Naive thymus-derived CD8-positive, alpha-beta T cell (primary cell): ENCODE data around the gene APBA2. TPM values are rescaled to one million over a fixed set of nuclear protein-coding genes. Genes with fewer than 3 reads are reported as not detected.

Experiments used
- ATAC-seq, 2 donors: fragments of 150-1000 bp; cut with Tn5 transposase in 1 of 2; sonication (Bioruptor Pico), chemical (Tn5 transposase) in 1 of 2; 1 replicate in 1 of 2; 2 replicates in 1 of 2; pipeline ENCODE4 v1.10.0; 2021; ENCODE audit warnings: mild to moderate bottlenecking in 2 of 2, moderate library complexity in 2 of 2
- POLR2A ChIA-PET: fragments of 350-600 bp; sonication (Branson Sonifier 250); formaldehyde crosslinking; loops from one replicate; lab custom pipeline; 2021; ENCODE audit warnings: antibody characterized with exemption; lab: Charles Lee
- DNase-seq, 10 donors: peaks; one replicate each; pipeline versions ENCODE4 v3.0.0 to v3.0.0-alpha.2; 2020 to 2022
- H3K27ac Mint-ChIP-seq, 10 donors: one replicate each; pipeline ENCODE4 v1.8.0; 2020 to 2022; ENCODE audit warnings: mild to moderate bottlenecking in 10 of 10, mixed read lengths in 10 of 10, moderate library complexity in 4 of 10, inconsistent platforms in 1 of 10
- H3K27me3 Mint-ChIP-seq, 5 donors: one replicate each; pipeline ENCODE4 v1.8.0; 2021 to 2022; ENCODE audit warnings: mixed read lengths in 5 of 5
- H3K36me3 Mint-ChIP-seq, 3 donors: one replicate each; pipeline ENCODE4 v1.8.0; 2020 to 2022; ENCODE audit warnings: mixed read lengths in 3 of 3, mild to moderate bottlenecking in 2 of 3, inconsistent platforms in 1 of 3
- H3K4me1 Mint-ChIP-seq, 4 donors: one replicate each; pipeline ENCODE4 v1.8.0; 2021 to 2022; ENCODE audit warnings: mixed read lengths in 4 of 4
- H3K4me3 Mint-ChIP-seq, 10 donors: one replicate each; pipeline ENCODE4 v1.8.0; 2020 to 2022; ENCODE audit warnings: mild to moderate bottlenecking in 10 of 10, mixed read lengths in 10 of 10, moderate library complexity in 6 of 10, inconsistent platforms in 1 of 10
- H3K9me3 Mint-ChIP-seq, 9 donors: one replicate each; pipeline ENCODE4 v1.8.0; 2020 to 2022; ENCODE audit warnings: mixed read lengths in 9 of 9, mild to moderate bottlenecking in 3 of 9, inconsistent platforms in 1 of 9, moderate library complexity in 1 of 9
- polyA plus RNA-seq, 3 donors: library from polyadenylated mRNA; unstranded; fragments of 300-500 nt; fragmentation: Illumina TruSeq; gene quantifications; one replicate each; pipeline ENCODE4 v1.2.3, GENCODE V29; 2021
- total RNA-seq, 8 experiments: library from RNA in 2 of 8; stranded (reverse) in 2 of 8; gene quantifications; one replicate each; pipeline ENCODE4 v1.2.3 and lab custom pipeline; 2021 to 2026

APBA2 gene
- total and polyA plus RNA-seq, 5 experiments from 2014 or later = 75.5 to 216 (median 164) TPM

- peaks cover 47 to 96% (median 77%) of the 10 kb centered on the region in 4 donors for H3K4me1 Mint-ChIP-seq
- no peaks in the 10 kb centered on the region for H3K27me3 Mint-ChIP-seq
- no peak for DNase-seq
- H3K4me3 Mint-ChIP-seq = no peak overlapping the region
- H3K36me3 Mint-ChIP-seq = peaks cover 0 to 55% (median 22%) of the 10 kb centered on the region in 3 donors
- peaks cover 0 to 2% (median 0%) of the 10 kb centered on the region in 9 donors for H3K9me3 Mint-ChIP-seq
- H3K27ac Mint-ChIP-seq = peak overlapping the region in 5 of 10 donors; percentile 2 to 75 (median 36)
- POLR2A ChIA-PET = no interaction called here
- ATAC-seq = no peak
These were observed 167.2 kb downstream of the APBA2 start for GRCh38 chr15:29053006-29053405.

- DNase-seq (no peak), ATAC-seq (no peak)
- H3K27ac Mint-ChIP-seq = peak overlapping the region in 4 of 10 donors; percentile 15 to 85 (median 48)
- H3K4me1 Mint-ChIP-seq = peaks cover 46 to 97% (median 75%) of the 10 kb centered on the region in 4 donors
- H3K36me3 Mint-ChIP-seq = peaks cover 0 to 61% (median 22%) of the 10 kb centered on the region in 3 donors
- peak overlapping the region in 1 of 10 donors; percentile 30 for H3K4me3 Mint-ChIP-seq
- no peaks in the 10 kb centered on the region for H3K27me3 Mint-ChIP-seq
- H3K9me3 Mint-ChIP-seq = peaks cover 0 to 2% (median 0%) of the 10 kb centered on the region in 9 donors
- POLR2A ChIA-PET = interaction anchor here (1.0 kb wide), 1 partner anchor 9 kb away, joined by 3 read pairs; no protein-coding TSS in a partner anchor
These were observed 167.9 kb downstream of the APBA2 start for GRCh38 chr15:29053661-29054131.

DNA sequence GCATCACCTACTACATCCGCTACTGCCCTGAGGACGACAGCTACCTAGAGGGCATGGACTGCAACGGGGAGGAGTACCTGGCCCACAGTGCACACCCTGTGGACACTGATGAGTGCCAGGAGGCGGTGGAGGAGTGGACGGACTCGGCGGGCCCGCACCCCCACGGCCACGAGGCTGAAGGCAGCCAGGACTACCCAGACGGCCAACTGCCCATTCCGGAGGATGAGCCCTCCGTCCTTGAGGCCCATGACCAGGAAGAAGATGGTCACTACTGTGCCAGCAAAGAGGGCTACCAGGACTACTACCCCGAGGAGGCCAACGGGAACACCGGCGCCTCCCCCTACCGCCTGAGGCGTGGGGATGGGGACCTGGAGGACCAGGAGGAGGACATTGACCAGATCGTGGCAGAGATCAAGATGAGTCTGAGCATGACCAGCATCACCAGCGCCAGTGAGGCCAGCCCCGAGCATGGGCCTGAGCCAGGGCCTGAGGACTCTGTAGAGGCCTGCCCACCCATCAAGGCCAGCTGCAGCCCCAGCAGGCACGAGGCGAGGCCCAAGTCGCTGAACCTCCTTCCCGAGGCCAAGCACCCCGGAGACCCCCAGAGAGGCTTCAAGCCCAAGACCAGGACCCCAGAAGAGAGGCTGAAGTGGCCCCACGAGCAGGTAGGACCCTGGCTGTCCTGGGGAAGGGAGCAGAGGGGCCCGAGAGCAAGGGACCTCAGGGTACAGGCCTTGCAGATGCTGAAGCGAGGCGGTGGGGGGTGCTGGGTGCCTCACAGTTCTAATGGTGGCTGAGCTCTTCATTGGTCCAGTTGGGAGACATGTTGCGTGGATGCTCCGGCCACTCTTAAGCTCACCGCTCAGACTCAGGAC, 168.6 kb downstream of the APBA2 start:
- DNase-seq = no peak
- peaks cover 50 to 99% (median 75%) of the 10 kb centered on the region in 4 donors for H3K4me1 Mint-ChIP-seq
- peak overlapping the region in 1 of 10 donors; percentile 30 for H3K4me3 Mint-ChIP-seq
- peaks cover 0 to 63% (median 22%) of the 10 kb centered on the region in 3 donors for H3K36me3 Mint-ChIP-seq
- ATAC-seq = no peak
- peaks cover 0 to 2% (median 0%) of the 10 kb centered on the region in 9 donors for H3K9me3 Mint-ChIP-seq
- POLR2A ChIA-PET = interaction anchor here (1.0 kb wide), 1 partner anchor 10 kb away, joined by 3 read pairs; no protein-coding TSS in a partner anchor
- no peaks in the 10 kb centered on the region for H3K27me3 Mint-ChIP-seq
- H3K27ac Mint-ChIP-seq = peak overlapping the region in 2 of 10 donors; percentile 52 to 85

DNA sequence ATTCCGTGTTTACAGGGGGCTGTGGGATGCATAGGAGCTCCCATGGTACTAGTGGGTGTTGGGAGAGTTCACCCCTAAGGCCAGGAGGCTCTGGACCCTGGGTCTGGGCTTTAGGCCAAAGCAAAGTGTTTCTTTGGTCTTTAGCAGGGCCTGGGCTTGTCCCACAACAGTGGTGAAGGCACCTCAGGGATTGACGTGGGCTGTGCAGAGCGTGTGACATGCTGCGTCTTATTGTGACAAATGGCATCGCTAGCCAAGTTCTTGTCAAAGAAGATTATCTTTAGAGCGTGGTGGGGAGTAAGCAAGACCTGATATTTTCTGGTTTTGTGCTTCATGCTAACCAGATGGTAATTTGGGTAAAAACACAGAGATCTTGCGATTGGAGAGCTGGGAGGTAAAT, 170.1 kb downstream of the APBA2 start:
- POLR2A ChIA-PET = no interaction called here
- Mint-ChIP-seq H3K36me3 (peaks cover 0 to 67% (median 18%) of the 10 kb centered on the region in 3 donors), H3K27ac (peak overlapping the region in 7 of 10 donors; percentile 5 to 81 (median 55)), H3K4me3 (no peak overlapping the region), H3K27me3 (no peaks in the 10 kb centered on the region), H3K4me1 (peaks cover 46 to 99% (median 72%) of the 10 kb centered on the region in 4 donors), H3K9me3 (peaks cover 0 to 2% (median 0%) of the 10 kb centered on the region in 9 donors)
- ATAC-seq (no peak), DNase-seq (peak in 1 of 10 donors; percentile 51)

DNA sequence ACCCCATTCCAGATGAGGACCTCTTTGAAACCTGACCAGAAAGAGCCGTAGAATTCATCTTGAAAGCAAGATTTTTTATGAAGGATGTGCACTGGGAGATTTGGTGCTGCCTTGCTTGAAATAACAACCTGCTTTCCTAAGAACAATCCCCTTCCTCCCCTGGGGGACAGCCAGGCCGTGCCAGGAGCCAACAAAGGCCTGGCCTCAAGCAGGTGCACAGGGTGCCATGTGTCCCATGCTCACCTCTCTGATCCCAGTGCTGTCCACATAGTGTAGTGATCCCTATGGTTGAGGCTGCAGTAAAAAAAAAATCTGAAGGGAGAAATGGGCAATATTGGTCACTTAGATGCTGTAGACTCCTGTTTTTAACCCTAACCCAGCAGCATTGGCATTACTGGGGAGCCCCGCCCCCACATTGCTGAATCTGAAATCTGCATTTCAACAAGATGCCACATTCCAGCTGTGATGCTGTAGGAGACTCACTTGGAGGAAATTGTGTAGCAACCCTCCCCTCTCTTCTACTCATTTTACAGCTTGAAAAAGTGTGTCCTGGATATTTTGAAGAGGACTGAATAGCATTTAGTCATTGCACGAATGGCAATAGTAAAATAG, 171.2 kb downstream of the APBA2 start:
- peaks cover 0 to 65% (median 14%) of the 10 kb centered on the region in 3 donors for H3K36me3 Mint-ChIP-seq
- H3K4me3 Mint-ChIP-seq = peak overlapping the region in 3 of 10 donors; percentile 1 to 10 (median 3)
- H3K4me1 Mint-ChIP-seq = peaks cover 48 to 98% (median 73%) of the 10 kb centered on the region in 4 donors
- peak overlapping the region in 3 of 10 donors; percentile 34 to 73 (median 64) for H3K27ac Mint-ChIP-seq
- DNase-seq (no peak), ATAC-seq (no peak)
- peaks cover 0 to 2% (median 0%) of the 10 kb centered on the region in 9 donors for H3K9me3 Mint-ChIP-seq
- H3K27me3 Mint-ChIP-seq = no peaks in the 10 kb centered on the region
- POLR2A ChIA-PET = no interaction called here

DNA sequence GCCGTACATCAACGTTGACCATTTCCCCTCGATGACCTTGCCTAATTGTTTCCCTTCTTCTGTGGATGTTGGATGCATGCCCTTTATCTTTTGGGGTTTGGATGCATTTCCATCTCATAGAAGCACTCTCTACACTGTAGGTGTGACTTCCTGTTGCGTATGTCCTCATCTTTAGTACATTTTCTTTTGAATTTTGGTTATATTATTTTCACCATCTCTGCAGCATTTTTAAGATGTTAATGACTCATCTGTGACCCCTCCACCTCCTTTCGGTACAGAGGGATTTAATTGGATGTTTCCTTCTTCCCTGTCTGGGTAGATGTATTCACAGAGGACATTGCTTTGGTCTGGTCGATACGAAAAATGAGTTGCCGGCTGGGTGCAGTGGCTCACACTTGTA, 172.1 kb downstream of the APBA2 start:
- peak overlapping the region in 4 of 10 donors; percentile 19 to 57 (median 52) for H3K27ac Mint-ChIP-seq
- no peak for DNase-seq
- peak overlapping the region in 1 of 10 donors; percentile 31 for H3K4me3 Mint-ChIP-seq
- no peaks in the 10 kb centered on the region for H3K9me3 Mint-ChIP-seq
- peaks cover 0 to 59% (median 11%) of the 10 kb centered on the region in 3 donors for H3K36me3 Mint-ChIP-seq
- POLR2A ChIA-PET = no interaction called here
- H3K4me1 Mint-ChIP-seq = peaks cover 49 to 98% (median 73%) of the 10 kb centered on the region in 4 donors
- H3K27me3 Mint-ChIP-seq = no peaks in the 10 kb centered on the region
- ATAC-seq = no peak

DNA sequence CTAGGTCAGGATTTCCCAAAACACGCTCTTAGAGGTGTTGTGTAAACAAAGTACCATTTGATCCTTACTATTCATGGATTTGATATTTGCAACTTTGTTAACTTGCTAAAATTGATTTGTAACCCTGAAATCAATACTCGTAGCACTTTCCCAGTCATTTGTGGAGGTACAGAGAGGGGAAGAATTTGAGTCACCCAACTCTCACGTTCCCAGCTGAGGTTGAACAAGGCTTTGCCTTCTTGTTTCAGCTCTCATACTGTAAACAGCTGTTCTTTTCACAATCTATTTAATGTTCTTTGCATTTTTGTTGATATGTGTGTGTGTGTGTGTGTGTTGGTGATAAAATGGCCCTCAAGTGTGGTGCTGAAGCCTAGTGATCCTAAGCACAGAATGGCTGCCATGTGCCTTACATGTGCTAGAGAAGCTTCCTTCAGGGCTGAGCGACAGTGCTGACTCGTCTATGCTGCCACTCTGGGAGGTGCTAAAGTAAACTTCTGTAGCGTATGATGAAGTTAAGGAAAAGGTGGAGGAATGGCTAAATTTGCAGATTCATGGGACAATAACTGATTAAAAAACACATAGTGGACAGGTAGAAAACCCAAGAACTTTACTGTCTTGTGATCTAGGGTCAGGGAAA, 173.2 kb downstream of the APBA2 start:
- ATAC-seq = no peak
- peak overlapping the region in 1 of 10 donors; percentile 66 for H3K27ac Mint-ChIP-seq
- POLR2A ChIA-PET = no interaction called here
- H3K4me3 Mint-ChIP-seq = peak overlapping the region in 1 of 10 donors; percentile 5
- peaks cover 49 to 98% (median 72%) of the 10 kb centered on the region in 4 donors for H3K4me1 Mint-ChIP-seq
- peaks cover 0 to 49% (median 8%) of the 10 kb centered on the region in 3 donors for H3K36me3 Mint-ChIP-seq
- H3K27me3 Mint-ChIP-seq = no peaks in the 10 kb centered on the region
- H3K9me3 Mint-ChIP-seq = no peaks in the 10 kb centered on the region
- no peak for DNase-seq

DNA sequence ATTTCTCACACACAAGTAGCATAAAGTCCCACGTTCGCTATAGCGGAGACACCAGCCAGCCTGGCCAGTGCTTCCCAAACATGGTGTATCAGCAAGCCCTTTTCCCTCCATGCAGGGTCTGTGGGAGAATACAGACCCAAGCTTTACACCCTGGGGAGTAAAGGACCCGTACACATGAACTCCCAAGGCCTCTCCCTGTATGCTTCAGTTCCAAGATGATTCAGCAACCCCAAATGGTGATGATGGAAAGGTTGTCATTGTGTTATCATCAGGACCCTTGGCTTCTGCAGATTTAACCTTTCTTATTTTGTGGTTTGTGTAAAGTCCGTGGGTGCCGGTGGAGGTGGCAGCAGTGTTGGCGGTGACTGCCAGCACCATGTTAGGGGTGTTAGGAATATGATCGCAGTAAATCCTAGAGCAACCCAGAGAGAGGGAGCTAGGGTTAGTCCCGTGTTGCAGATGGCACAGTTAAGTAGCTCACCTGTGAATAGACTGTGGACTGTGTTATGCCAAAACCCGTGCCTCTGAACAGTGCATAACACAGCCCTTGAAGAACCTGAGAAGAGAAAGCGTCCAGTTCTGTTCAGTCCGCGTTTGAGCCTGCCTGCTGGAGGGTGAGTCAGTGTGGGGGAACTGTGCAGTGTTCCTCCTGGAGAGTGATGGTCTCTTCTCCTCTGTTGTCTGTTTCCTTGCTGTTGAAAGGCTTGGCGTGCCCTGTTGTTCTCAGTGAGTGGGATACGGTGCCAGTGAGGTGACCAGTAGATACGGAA, 174.3 kb downstream of the APBA2 start:
- no peak for DNase-seq
- no peaks in the 10 kb centered on the region for H3K27me3 Mint-ChIP-seq
- peak overlapping the region in 6 of 10 donors; percentile 14 to 76 (median 37) for H3K27ac Mint-ChIP-seq
- H3K36me3 Mint-ChIP-seq = peaks cover 0 to 44% (median 8%) of the 10 kb centered on the region in 3 donors
- no peak for ATAC-seq
- H3K4me1 Mint-ChIP-seq = peaks cover 54 to 98% (median 76%) of the 10 kb centered on the region in 4 donors
- POLR2A ChIA-PET = no interaction called here
- no peaks in the 10 kb centered on the region for H3K9me3 Mint-ChIP-seq
- H3K4me3 Mint-ChIP-seq = no peak overlapping the region

DNA sequence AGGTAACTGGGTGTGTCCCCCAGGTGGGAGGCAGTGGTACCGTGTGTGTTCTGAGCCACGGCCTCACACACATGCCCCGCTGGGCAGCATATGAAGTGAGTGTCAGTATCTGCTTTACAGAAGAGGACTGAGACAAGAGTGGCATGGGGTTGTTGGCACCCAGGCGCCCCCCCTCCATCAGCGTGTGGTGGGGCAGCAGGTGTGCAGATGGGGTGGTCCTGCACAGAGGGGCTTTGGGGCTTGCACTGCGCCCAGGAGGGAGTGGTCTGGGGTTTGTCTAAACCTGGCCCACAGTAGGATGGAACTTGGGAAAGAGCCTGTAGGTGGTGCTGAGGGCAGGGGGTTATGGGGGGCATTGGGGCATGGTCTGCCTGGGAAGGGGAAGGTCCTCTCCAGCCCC, 176.0 kb downstream of the APBA2 start:
- DNase-seq (no peak), ATAC-seq (no peak)
- Mint-ChIP-seq H3K4me1 (peaks cover 49 to 98% (median 76%) of the 10 kb centered on the region in 4 donors), H3K36me3 (peaks cover 0 to 33% (median 8%) of the 10 kb centered on the region in 3 donors), H3K27me3 (no peaks in the 10 kb centered on the region), H3K9me3 (no peaks in the 10 kb centered on the region), H3K27ac (peak overlapping the region in 6 of 10 donors; percentile 6 to 92 (median 61)), H3K4me3 (peak overlapping the region in 6 of 10 donors; percentile 0 to 62 (median 24))
- POLR2A ChIA-PET = no interaction called here

DNA sequence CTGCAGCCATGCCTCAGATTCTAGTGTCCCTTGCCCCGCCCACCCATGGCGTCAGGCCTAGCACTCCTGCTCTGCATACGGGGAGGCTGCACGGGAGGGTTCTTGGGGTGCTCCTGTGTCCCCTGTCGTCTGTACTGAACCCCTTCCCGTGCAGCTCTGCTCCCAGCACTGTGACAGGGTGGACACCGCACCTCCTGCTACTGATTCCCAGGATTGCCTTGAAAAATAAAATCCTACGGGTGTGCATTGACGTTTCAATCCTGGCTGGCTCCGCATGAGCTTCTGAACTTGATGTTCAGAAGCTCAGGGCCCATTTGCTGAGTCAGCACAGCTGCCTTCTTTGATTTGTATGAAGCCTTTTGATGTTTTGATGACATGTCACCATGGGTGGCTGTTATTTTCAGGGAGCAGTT, 176.4 kb downstream of the APBA2 start:
- Mint-ChIP-seq H3K9me3 (no peaks in the 10 kb centered on the region), H3K27me3 (no peaks in the 10 kb centered on the region), H3K4me3 (peak overlapping the region in 3 of 10 donors; percentile 1 to 39 (median 2)), H3K36me3 (peaks cover 0 to 32% (median 11%) of the 10 kb centered on the region in 3 donors), H3K27ac (peak overlapping the region in 7 of 10 donors; percentile 1 to 63 (median 26)), H3K4me1 (peaks cover 50 to 98% (median 76%) of the 10 kb centered on the region in 4 donors)
- no peak for DNase-seq
- no peak for ATAC-seq
- POLR2A ChIA-PET = no interaction called here

DNA sequence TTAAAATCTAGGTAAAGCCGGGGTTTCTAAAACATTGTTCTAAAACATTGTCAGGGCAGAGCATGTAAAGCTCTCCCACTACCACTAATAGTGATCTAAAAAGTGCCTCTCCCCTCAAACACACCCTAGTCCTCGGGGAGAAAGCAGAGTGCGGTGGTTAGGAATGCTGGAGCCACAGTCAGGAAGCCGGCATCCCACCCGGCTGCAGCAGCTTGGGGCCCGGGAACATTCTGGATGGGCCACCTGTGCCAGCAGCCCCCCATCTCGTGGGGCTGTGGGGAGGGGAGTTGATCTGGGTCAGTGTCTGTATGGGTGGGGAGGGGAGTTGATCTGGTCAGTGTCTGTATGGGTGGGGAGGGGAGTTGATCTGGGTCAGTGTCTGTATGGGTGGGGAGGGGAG, 176.9 kb downstream of the APBA2 start:
- ATAC-seq (no peak), DNase-seq (no peak)
- Mint-ChIP-seq H3K27me3 (no peaks in the 10 kb centered on the region), H3K4me3 (peak overlapping the region in 2 of 10 donors; percentile 24 to 39), H3K36me3 (peaks cover 0 to 31% (median 12%) of the 10 kb centered on the region in 3 donors), H3K27ac (peak overlapping the region in 7 of 10 donors; percentile 1 to 63 (median 26)), H3K9me3 (no peaks in the 10 kb centered on the region), H3K4me1 (peaks cover 51 to 94% (median 76%) of the 10 kb centered on the region in 4 donors)
- POLR2A ChIA-PET = no interaction called here
